Osteoblast (primary cell): ENCODE measurements around the gene AREL1. TPM values are rescaled to one million over a fixed set of nuclear protein-coding genes. Genes with fewer than 3 reads are reported as not detected.

ENCODE experiments used
- DNase-seq: peaks from one replicate; pipeline ENCODE4 v3.0.0; 2011; ENCODE audit warnings: low spot score, mixed read lengths; ENCODE audit not compliant: insufficient read length; ENCODE audit errors: missing footprints
- H2AFZ ChIP-seq: 2 replicates; pipeline ENCODE4 v1.6.0; 2011; ENCODE audit warnings: mild to moderate bottlenecking, low read length
- H3K27ac ChIP-seq: 2 replicates; pipeline ENCODE4 v1.5.1; 2011; ENCODE audit warnings: mild to moderate bottlenecking, low read depth, low read length, moderate library complexity
- H3K27me3 ChIP-seq: 2 replicates; pipeline ENCODE4 v1.6.0; 2012; ENCODE audit warnings: mild to moderate bottlenecking, control low read depth, inconsistent platforms, low read length, moderate library complexity; ENCODE audit not compliant: insufficient read depth
- H3K36me3 ChIP-seq: 2 replicates; pipeline ENCODE4 v1.5.1; 2011; ENCODE audit warnings: mild to moderate bottlenecking, low read length, control low read depth, moderate library complexity; ENCODE audit not compliant: insufficient read depth
- H3K4me1 ChIP-seq: 2 replicates; pipeline ENCODE4 v1.5.1; 2011; ENCODE audit warnings: mild to moderate bottlenecking, low read length, control low read depth, moderate library complexity; ENCODE audit not compliant: insufficient read depth
- H3K4me2 ChIP-seq: 2 replicates; pipeline ENCODE4 v1.6.0; 2011; ENCODE audit warnings: mild to moderate bottlenecking, low read length; ENCODE audit not compliant: insufficient read depth
- H3K4me3 ChIP-seq: fragments of 200-600 bp; sonication (generic); 3 replicates; pipeline ENCODE4 v1.5.1; 2012; ENCODE audit warnings: mild to moderate bottlenecking, low read length, inconsistent platforms; ENCODE audit not compliant: insufficient read depth
- H3K79me2 ChIP-seq: 2 replicates; pipeline ENCODE4 v1.6.0; 2012; ENCODE audit warnings: mild to moderate bottlenecking, low read length, control low read depth, inconsistent platforms; ENCODE audit not compliant: insufficient read depth
- H3K9me3 ChIP-seq: 2 replicates; pipeline ENCODE4 v1.5.1; 2011; ENCODE audit warnings: low read depth, low read length, control low read depth
- H4K20me1 ChIP-seq: 2 replicates; pipeline ENCODE4 v1.6.0; 2012; ENCODE audit warnings: mild to moderate bottlenecking, low read length, control low read depth; ENCODE audit not compliant: insufficient read depth
- CTCF ChIP-seq: IDR thresholded peaks from 2 replicates; pipeline ENCODE4 v1.5.1; 2011; ENCODE audit warnings: mild to moderate bottlenecking, low read depth, low read length, moderate library complexity; ENCODE audit errors: extremely low read depth
- total RNA-seq: library from RNA; depleted of rRNA; stranded (reverse); fragments of >200 nt; gene quantifications from 2 replicates; pipeline ENCODE4 v1.2.3, GENCODE V29; 2012

Gene AREL1
- total RNA-seq, 1 donor, result 27.9 TPM

DNA sequence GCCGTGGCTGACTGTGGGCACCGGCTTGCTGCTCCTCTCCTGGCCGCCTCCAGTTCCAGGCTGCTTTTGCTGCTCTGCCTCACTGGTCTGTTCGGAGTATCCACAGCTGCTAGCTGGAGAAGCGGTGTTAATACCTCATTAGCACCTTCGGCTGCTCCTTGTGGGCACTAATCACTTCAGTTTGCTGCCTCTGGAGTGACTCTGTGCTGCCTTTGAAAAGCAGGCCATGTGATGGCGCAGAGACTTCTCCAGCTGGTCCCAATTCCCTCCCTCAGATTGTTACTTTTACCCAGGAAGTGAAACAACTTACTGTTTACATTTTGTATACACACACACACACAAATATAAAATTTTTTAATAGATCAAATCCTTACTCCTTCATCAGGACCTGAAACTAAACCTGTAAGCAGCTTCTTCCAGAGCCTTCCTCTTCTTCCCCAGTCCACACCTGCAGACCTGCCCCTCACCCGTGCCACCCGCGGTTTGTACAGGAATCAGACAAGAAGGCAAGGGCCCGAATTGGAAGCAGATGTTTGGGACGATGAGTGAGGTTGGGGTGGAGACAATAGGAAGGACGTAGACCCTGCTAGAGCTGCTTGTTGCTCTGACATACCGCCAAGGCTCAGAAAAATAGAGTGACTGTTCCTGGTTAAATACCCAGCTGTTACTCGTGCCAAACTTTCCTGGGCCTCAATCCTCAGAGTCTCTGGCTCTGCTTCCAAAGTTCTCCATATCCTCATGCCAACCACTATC is 59.3 kb downstream of the AREL1 start:
- H3K27ac ChIP-seq, result no peak overlapping the region
- H3K4me3 ChIP-seq, result no peak overlapping the region
- H3K36me3 ChIP-seq, result peaks cover 3% of the 10 kb centered on the region
- H3K27me3 ChIP-seq, result no peaks in the 10 kb centered on the region
- no peaks in the 10 kb centered on the region for H4K20me1 ChIP-seq
- no peak for DNase-seq
- no peaks in the 10 kb centered on the region for H3K9me3 ChIP-seq
- no peak overlapping the region for H2AFZ ChIP-seq
- no peak for TF ChIP-seq CTCF
- peaks cover 44% of the 10 kb centered on the region for H3K4me1 ChIP-seq
- peaks cover 3% of the 10 kb centered on the region for H3K79me2 ChIP-seq
- H3K4me2 ChIP-seq, result no peak overlapping the region

GRCh38 chr14:74652541-74652940 is 60.3 kb downstream of the AREL1 start:
- H4K20me1 ChIP-seq, result no peaks in the 10 kb centered on the region
- H3K27ac ChIP-seq, result no peak overlapping the region
- no peaks in the 10 kb centered on the region for H3K27me3 ChIP-seq
- H3K79me2 ChIP-seq, result no peaks in the 10 kb centered on the region
- no peaks in the 10 kb centered on the region for H3K9me3 ChIP-seq
- TF ChIP-seq CTCF, result no peak
- no peak overlapping the region for H2AFZ ChIP-seq
- peaks cover 42% of the 10 kb centered on the region for H3K4me1 ChIP-seq
- no peak for DNase-seq
- no peak overlapping the region for H3K4me3 ChIP-seq
- no peak overlapping the region for H3K4me2 ChIP-seq
- H3K36me3 ChIP-seq, result peaks cover under 1% of the 10 kb centered on the region

- no peak for TF ChIP-seq CTCF
- H3K4me3 ChIP-seq, result no peak overlapping the region
- no peaks in the 10 kb centered on the region for H3K9me3 ChIP-seq
- no peaks in the 10 kb centered on the region for H3K36me3 ChIP-seq
- no peaks in the 10 kb centered on the region for H3K27me3 ChIP-seq
- no peak overlapping the region for H3K4me2 ChIP-seq
- H4K20me1 ChIP-seq, result no peaks in the 10 kb centered on the region
- peaks cover 34% of the 10 kb centered on the region for H3K4me1 ChIP-seq
- DNase-seq, result no peak
- H2AFZ ChIP-seq, result no peak overlapping the region
- no peak overlapping the region for H3K27ac ChIP-seq
- H3K79me2 ChIP-seq, result no peaks in the 10 kb centered on the region
Measured at GRCh38 chr14:74650927-74651686, 61.8 kb downstream of the AREL1 start.

DNA sequence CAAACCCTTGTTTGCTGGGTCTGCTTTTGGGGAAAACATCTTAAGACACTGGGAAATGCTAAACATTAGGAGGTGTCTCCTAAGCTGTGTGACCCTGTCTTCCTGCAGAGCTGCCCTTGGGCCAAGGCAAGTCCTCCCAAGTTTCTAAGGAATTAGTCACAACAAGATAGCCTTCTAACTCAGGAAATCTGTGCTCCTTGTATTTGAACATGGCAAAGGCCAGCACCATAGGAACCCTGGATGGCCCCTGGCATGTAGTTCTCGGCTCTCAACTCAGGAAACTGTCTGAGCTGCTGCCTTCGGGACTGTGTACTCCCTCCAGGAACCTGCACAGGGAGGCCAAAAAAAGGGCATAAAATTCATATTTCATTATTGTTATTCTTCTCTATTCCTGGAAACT is 63.2 kb downstream of the AREL1 start:
- H3K4me3 ChIP-seq, result no peak overlapping the region
- DNase-seq, result peak; percentile 78
- no peak overlapping the region for H3K4me2 ChIP-seq

More for the DNA sequence above, 63.2 kb downstream of the AREL1 start:
- no peak overlapping the region for H2AFZ ChIP-seq
- H3K79me2 ChIP-seq, result no peaks in the 10 kb centered on the region
- TF ChIP-seq CTCF, result no peak
- H4K20me1 ChIP-seq, result no peaks in the 10 kb centered on the region
- H3K36me3 ChIP-seq, result no peaks in the 10 kb centered on the region
- no peaks in the 10 kb centered on the region for H3K9me3 ChIP-seq
- no peak overlapping the region for H3K27ac ChIP-seq
- no peaks in the 10 kb centered on the region for H3K27me3 ChIP-seq
- H3K4me1 ChIP-seq, result peaks cover 23% of the 10 kb centered on the region
